Measurements from ENCODE around the gene FOXN4. TPM values are rescaled to one million over a fixed set of nuclear protein-coding genes. Genes with fewer than 3 reads are reported as not detected.

FOXN4 gene
- total and polyA plus RNA-seq, 2 experiments from 2014 or later: 0.15 to 2.5 TPM

DNA sequence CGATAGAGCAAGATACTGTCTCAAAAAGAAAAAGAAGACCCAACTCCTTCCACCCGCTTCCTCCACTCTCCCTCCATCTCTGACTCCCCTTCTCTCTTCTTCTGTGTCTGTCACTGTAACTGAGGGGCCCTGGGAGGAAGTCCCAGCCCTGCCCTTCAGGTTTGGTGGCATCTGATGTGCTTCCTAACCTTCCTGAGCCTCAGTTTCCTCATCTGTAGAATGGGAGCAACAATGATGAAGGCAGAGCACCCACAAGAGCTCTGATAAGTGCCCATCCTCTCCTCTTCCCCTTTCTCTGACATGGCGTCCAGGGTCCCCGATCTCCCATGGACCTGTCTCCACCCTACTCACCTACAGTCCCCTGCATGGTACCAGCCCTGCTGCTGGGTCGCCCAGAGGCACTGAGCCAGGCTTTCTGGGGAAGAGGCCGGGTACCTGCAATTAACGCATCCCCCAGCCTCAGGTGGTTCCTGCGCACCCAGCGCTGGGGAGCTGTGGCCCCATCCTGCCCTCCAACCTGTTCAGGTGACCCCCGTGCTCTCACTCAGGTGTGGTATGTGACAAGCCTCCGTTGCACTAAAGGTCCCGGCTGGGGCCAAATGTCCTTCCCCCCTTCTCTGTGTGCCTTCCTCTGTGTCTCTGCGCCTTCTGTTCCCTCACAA, 13.2 kb downstream of the FOXN4 start:
- Histone ChIP-seq H3K27ac (no peak overlapping the region), H3K4me3 (no peak overlapping the region), H3K9me3 (ENCODE audit: low read depth) (no peaks in the 10 kb centered on the region), H3K27me3 (peaks cover 2% of the 10 kb centered on the region), H3K36me3 (no peaks in the 10 kb centered on the region), H3K4me1 (ENCODE audit: low read depth) (peaks cover 6% of the 10 kb centered on the region)
- DNase-seq (ENCODE audit: low read depth in 1 of 2, low spot score in 1 of 2): no peak
- TF ChIP-seq, protein P1, sequence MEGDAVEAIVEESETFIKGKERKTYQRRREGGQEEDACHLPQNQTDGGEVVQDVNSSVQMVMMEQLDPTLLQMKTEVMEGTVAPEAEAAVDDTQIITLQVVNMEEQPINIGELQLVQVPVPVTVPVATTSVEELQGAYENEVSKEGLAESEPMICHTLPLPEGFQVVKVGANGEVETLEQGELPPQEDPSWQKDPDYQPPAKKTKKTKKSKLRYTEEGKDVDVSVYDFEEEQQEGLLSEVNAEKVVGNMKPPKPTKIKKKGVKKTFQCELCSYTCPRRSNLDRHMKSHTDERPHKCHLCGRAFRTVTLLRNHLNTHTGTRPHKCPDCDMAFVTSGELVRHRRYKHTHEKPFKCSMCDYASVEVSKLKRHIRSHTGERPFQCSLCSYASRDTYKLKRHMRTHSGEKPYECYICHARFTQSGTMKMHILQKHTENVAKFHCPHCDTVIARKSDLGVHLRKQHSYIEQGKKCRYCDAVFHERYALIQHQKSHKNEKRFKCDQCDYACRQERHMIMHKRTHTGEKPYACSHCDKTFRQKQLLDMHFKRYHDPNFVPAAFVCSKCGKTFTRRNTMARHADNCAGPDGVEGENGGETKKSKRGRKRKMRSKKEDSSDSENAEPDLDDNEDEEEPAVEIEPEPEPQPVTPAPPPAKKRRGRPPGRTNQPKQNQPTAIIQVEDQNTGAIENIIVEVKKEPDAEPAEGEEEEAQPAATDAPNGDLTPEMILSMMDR (IDR thresholded peaks at IDR 0.05; ENCODE audit: low read depth, low read length): no peak

GRCh38 chr12:109294286-109294796, 14.7 kb downstream of the FOXN4 start:
- TF ChIP-seq, protein P1 (IDR thresholded peaks at IDR 0.05; ENCODE audit: low read depth, low read length): no peak
- peaks cover 2% of the 10 kb centered on the region for H3K27me3 ChIP-seq
- H3K4me1 ChIP-seq (ENCODE audit: low read depth): peaks cover 6% of the 10 kb centered on the region
- H3K27ac ChIP-seq: no peak overlapping the region
- no peaks in the 10 kb centered on the region for H3K36me3 ChIP-seq
- H3K4me3 ChIP-seq: no peak overlapping the region
- no peak for DNase-seq (ENCODE audit: low read depth in 1 of 2, low spot score in 1 of 2)
- H3K9me3 ChIP-seq (ENCODE audit: low read depth): no peaks in the 10 kb centered on the region

GRCh38 chr12:109293106-109293505, 16.0 kb downstream of the FOXN4 start:
- Histone ChIP-seq H3K27me3 (peaks cover 2% of the 10 kb centered on the region), H3K27ac (no peak overlapping the region), H3K4me1 (ENCODE audit: low read depth) (peaks cover 6% of the 10 kb centered on the region), H3K9me3 (ENCODE audit: low read depth) (no peaks in the 10 kb centered on the region), H3K4me3 (no peak overlapping the region), H3K36me3 (no peaks in the 10 kb centered on the region)
- TF ChIP-seq, protein P1 (IDR thresholded peaks at IDR 0.05; ENCODE audit: low read depth, low read length): no peak
- no peak for DNase-seq (ENCODE audit: low read depth in 1 of 2, low spot score in 1 of 2)

DNA sequence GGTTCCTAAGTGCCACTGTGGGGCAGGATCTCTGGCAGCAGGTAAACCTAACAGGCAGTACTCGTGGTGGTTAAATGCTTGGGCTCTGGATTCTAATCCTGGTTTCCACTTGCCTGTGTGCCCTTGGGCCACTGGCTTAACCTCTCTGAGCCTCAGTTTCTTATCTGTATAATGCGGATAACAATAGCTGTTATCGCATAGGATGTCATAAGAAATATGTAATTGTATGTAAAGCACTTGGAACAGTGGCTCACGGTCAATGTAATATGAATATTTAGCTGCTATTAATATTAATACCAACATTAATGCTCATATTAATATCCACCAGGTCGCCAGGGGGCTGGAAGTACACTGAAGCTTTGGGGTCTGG, 16.8 kb downstream of the FOXN4 start:
- H3K4me1 ChIP-seq (ENCODE audit: low read depth): peaks cover 6% of the 10 kb centered on the region
- no peak for DNase-seq (ENCODE audit: low read depth in 1 of 2, low spot score in 1 of 2)
- no peaks in the 10 kb centered on the region for H3K36me3 ChIP-seq
- TF ChIP-seq, protein P1 (IDR thresholded peaks at IDR 0.05; ENCODE audit: low read depth, low read length): no peak
- no peak overlapping the region for H3K4me3 ChIP-seq
- H3K9me3 ChIP-seq (ENCODE audit: low read depth): no peaks in the 10 kb centered on the region
- H3K27ac ChIP-seq: no peak overlapping the region
- H3K27me3 ChIP-seq: peaks cover 2% of the 10 kb centered on the region

GRCh38 chr12:109291521-109292341, 17.4 kb downstream of the FOXN4 start:
- H3K27me3 ChIP-seq: peaks cover 2% of the 10 kb centered on the region
- TF ChIP-seq, protein P1 (IDR thresholded peaks at IDR 0.05; ENCODE audit: low read depth, low read length): no peak
- H3K36me3 ChIP-seq: no peaks in the 10 kb centered on the region
- H3K9me3 ChIP-seq (ENCODE audit: low read depth): no peaks in the 10 kb centered on the region
- H3K27ac ChIP-seq: peak overlapping the region; percentile 7
- peaks cover 6% of the 10 kb centered on the region for H3K4me1 ChIP-seq (ENCODE audit: low read depth)
- H3K4me3 ChIP-seq: no peak overlapping the region
- DNase-seq (ENCODE audit: low read depth in 1 of 2, low spot score in 1 of 2): peak; percentile 41 to 89
